ENCODE results near the gene MDGA2.
"Not testable (repeated sequence)": the region's sequence is repeated elsewhere in the genome, so short reads cannot be mapped to it uniquely, and the experiment has no call there.

MDGA2 gene

GRCh38 chr14:47332106-47332505 lies 343.3 kb downstream of the MDGA2 start:
- DNase-seq (ENCODE audit: low read depth in 2 of 2): no peak

GRCh38 chr14:47328376-47328775 lies 347.0 kb downstream of the MDGA2 start:
- no peak for DNase-seq (ENCODE audit: low read depth in 2 of 2)

- DNase-seq (ENCODE audit: low read depth in 2 of 2): no peak
These were observed 348.1 kb downstream of the MDGA2 start for GRCh38 chr14:47327336-47327735.

- no peak for DNase-seq (ENCODE audit: low read depth in 2 of 2)
These were observed 352.7 kb downstream of the MDGA2 start for GRCh38 chr14:47322751-47323150.

GRCh38 chr14:47302121-47302520 lies 373.3 kb downstream of the MDGA2 start:
- DNase-seq (ENCODE audit: low read depth in 2 of 2): no peak

- no peak for DNase-seq (ENCODE audit: low read depth in 2 of 2)
These were observed 374.6 kb downstream of the MDGA2 start for GRCh38 chr14:47300796-47301195.

GRCh38 chr14:47297374-47297773 lies 378.0 kb downstream of the MDGA2 start:
- DNase-seq (ENCODE audit: low read depth in 2 of 2): no peak

GRCh38 chr14:47284283-47284682 lies 391.1 kb downstream of the MDGA2 start:
- no peak for DNase-seq (ENCODE audit: low read depth in 2 of 2)

- not testable (repeated sequence) for DNase-seq (ENCODE audit: low read depth in 2 of 2)
These were observed 393.6 kb downstream of the MDGA2 start for GRCh38 chr14:47281761-47282160.

GRCh38 chr14:47278233-47278842 lies 397.1 kb downstream of the MDGA2 start:
- no peak for DNase-seq (ENCODE audit: low read depth in 2 of 2)

GRCh38 chr14:47277703-47278102 lies 397.7 kb downstream of the MDGA2 start:
- DNase-seq (ENCODE audit: low read depth in 2 of 2): no peak

GRCh38 chr14:47276931-47277330 lies 398.5 kb downstream of the MDGA2 start:
- DNase-seq (ENCODE audit: low read depth in 2 of 2): no peak

GRCh38 chr14:47273939-47274338 lies 401.5 kb downstream of the MDGA2 start:
- DNase-seq (ENCODE audit: low read depth in 2 of 2): no peak

GRCh38 chr14:47270715-47271114 lies 404.7 kb downstream of the MDGA2 start:
- DNase-seq (ENCODE audit: low read depth in 2 of 2): no peak

GRCh38 chr14:47269756-47270492 lies 405.5 kb downstream of the MDGA2 start:
- no peak for DNase-seq (ENCODE audit: low read depth in 2 of 2)

- DNase-seq (ENCODE audit: low read depth in 2 of 2): no peak
These were observed 410.6 kb downstream of the MDGA2 start for GRCh38 chr14:47264842-47265241.

GRCh38 chr14:47262801-47263200 lies 412.6 kb downstream of the MDGA2 start:
- DNase-seq (ENCODE audit: low read depth in 2 of 2): no peak

GRCh38 chr14:47261350-47261749 lies 414.1 kb downstream of the MDGA2 start:
- no peak for DNase-seq (ENCODE audit: low read depth in 2 of 2)

GRCh38 chr14:47259796-47260195 lies 415.6 kb downstream of the MDGA2 start:
- DNase-seq (ENCODE audit: low read depth in 2 of 2): no peak

- DNase-seq (ENCODE audit: low read depth in 2 of 2): no peak
These were observed 418.4 kb downstream of the MDGA2 start for GRCh38 chr14:47257013-47257412.

GRCh38 chr14:47252802-47253201 lies 422.6 kb downstream of the MDGA2 start:
- no peak for DNase-seq (ENCODE audit: low read depth in 2 of 2)

GRCh38 chr14:47246367-47246766 lies 429.0 kb downstream of the MDGA2 start:
- DNase-seq (ENCODE audit: low read depth in 2 of 2): no peak

GRCh38 chr14:47242579-47242978 lies 432.8 kb downstream of the MDGA2 start:
- not testable (repeated sequence) for DNase-seq (ENCODE audit: low read depth in 2 of 2)

Data from stimulated activated CD8-positive, alpha-beta memory T cell treated with anti-CD3 and anti-CD28 coated beads, Interleukin-7, amount 100 ng/mL, for 1 hour (primary cell).